ENCODE results near the gene ZNF282. TPM values are rescaled to one million over a fixed set of nuclear protein-coding genes. Genes with fewer than 3 reads are reported as not detected.

Gene ZNF282
- 20.1 TPM for total RNA-seq

DNA sequence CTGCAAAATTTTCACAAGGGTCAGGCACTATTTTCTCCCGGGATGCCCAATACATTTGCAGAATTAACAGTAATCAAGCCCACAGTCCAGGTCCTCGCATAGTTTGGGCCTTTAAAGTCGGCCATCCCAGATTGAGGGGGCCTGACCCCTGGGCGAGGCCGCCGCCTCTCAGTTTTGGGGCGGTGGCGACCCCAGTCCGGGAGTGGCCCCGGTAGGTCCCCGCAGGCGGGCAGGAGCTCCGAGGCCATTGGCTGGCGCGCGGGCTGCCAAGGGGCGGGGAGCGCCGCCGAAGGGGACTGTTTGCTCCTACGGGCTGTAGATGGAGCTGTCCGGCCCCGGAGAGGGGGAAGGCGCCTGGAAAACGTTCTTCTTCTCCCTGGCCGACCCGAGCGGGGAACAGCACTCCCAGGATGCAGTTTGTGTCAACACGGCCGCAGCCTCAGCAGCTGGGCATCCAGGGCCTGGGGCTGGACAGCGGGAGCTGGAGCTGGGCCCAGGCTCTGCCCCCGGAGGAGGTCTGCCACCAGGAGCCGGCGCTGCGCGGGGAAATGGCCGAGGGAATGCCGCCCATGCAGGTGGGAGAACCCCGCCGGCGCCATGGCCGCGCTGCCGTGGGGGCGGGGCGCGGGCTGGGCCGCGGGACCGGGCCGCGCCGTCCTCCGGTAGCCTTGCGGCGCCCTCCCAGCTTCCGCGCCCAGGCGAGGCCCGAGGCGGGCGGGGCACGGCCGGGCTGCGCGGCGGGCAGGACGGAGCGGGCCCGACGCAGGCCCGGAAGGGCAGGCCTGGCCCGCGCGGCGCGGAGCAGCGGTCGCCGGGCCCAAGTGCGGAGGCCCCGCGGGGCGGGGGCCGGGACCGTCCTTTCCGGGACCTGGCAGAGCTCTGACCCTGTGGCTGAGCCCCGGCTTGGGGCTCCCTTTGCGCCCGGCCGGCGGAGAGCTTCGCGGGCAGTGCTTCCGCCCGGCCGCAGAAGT lies at the start of gene ZNF282:
TSS of gene ZNF282 (plus strand) at position 367 of the 971 bp plus-strand sequence. CDS start at position 411, 44 bp downstream.

DNA sequence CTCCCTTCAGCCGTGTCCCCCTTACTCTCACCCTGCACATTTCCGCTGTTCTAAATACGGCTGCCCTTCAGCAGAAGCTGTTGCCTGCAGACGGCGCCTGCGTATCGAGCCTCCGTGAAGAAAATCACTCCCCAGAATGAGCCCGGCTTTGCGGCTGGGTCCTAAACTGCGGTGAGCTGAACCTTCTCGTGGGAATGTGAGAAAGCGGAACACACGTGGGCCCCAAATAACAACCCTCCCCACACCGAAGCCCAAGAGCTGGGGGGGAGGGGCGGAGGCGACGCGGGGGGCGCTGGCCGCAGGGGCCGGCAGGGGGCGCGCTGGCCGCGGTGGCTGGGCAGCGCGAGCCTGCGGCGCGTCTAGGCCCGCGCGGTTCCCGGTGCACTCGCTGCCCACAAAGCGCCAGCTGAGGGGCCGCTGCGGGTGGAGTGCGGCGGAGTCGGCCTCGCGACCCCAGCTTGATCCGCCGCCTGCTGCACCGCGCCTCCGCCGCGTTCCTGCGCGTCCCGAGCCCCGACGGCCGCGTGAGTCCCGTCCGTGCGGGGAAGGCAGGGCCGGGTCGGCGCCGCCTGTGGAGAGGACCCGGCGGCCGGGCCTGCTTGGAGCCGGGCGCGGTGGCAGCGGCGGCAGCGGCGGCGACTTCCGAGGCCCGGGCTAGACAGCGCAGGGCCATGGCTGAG lies 48.1 kb upstream of the ZNF282 start, which contains the start of gene ZNF398:
TSS of gene ZNF398 (plus strand) at position 382 of the 680 bp plus-strand sequence. CDS start at position 672, 290 bp downstream.

DNA sequence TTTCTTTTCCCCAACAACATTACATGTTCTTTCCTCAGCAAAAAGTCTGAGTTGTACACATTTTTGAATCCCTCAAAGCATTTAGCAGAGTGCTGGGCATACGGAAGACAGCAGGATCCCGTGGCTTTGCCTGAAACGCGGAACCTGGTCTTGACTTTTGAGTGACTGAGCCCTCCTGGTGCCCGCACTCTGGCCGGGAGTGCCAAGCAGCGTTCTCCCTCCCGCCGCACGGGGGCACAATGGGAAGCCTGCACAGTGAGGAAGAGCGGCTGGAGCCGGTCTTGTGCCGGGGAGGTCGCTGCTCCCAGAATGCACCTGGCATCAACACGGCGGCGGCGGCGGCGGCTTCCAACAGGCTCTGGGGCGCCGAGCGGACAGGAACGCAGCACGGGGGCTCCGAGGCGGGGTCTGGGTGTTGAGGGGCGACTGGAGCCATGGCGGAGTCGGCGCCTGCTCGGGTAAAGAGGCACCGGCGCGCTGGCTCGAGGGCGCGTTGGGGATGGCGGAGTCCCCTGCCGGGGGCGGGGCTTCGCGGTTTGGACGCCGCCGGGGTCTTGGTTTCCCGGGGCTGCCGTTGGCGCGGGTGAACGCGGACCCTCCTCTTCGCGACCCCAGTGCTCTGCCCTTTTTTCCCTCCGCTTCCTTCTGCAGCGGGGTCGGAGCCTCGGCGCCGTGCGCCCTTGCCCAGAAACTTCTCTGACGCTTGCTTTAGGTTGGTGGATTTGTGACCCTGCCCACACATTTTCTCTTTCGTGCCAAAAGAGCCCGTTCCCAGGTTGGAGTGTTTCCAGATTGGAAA lies 44.2 kb downstream of the ZNF282 start, which contains the start of gene ZNF212:
TSS of gene ZNF212 (plus strand) at position 307 of the 799 bp plus-strand sequence. CDS start at position 435, 128 bp downstream.

DNA sequence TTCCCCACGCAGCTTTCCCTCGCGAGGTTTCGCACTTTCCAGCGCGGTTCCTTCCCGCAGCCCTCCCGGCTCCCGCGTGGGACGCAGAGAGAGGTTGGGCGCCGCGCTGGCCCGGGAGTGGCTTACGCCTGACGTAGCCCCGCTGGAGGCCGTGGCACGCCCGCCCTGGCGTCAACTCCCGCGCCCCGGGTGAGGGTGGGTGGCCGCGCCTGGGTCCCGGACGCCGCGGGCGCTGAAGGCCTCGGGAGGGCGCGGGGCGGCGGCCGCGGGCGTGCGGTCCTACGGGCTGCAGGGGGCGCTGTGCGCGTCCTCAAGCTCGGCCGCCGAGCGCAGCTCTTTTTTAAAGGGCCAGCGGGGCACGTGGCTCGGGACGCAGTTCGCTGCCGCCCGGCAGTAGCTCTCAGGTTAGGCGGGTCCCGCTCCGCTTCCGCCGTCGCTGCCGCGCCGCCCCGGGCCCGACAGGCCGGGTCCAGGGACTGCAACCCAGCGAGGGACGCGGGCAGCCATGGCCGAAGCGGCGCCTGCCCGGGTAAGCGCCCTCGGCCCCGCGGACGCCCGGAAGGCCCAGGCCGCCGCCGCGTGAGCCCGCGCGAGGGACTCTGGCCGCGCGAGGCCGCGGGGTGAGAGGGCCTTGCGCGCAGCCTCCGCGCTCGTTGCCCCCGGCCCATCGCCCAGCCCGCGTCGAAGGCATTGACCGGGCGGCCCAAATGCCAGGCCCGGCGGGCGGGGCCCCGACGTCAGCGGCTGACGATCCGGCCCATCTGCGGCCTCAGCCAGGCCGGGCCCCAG lies 66.7 kb downstream of the ZNF282 start, which contains the start of gene ZNF783:
TSS of gene ZNF783 (plus strand) at position 368 of the 789 bp plus-strand sequence. CDS start at position 506, 138 bp downstream.

Small RNAs within 50 kb of the gene (small RNA-seq; reads per million reads assigned to genes)
- not detected for gene AC004890.1

Other genes starting within 250 kb of the ZNF282 start
- 80.7 TPM for gene PDIA4, start 167.0 kb upstream of the ZNF282 start, total RNA-seq
- 14.1 TPM for gene ZNF786, start 104.8 kb upstream of the ZNF282 start, total RNA-seq
- gene ZNF425, start 69.2 kb upstream of the ZNF282 start, total RNA-seq = 5.8 TPM
- 25.4 TPM for gene ZNF398, start 48.1 kb upstream of the ZNF282 start, total RNA-seq
- gene ZNF212, start 44.1 kb downstream of the ZNF282 start, total RNA-seq = 7.4 TPM
- gene ZNF783, start 66.7 kb downstream of the ZNF282 start, total RNA-seq = 11.8 TPM

Data from diencephalon (tissue), 1 donor.